Effector memory CD4-positive, alpha-beta T cell (primary cell): ENCODE measurements around the gene LRRC32.

Experiments used
- DNase-seq, 3 donors: peaks; one replicate each; pipeline ENCODE4 v3.0.0-alpha.2; 2020
- H3K27ac ChIP-seq: 2 replicates; pipeline ENCODE4 v1.7.0; 2013; ENCODE audit warnings: mild to moderate bottlenecking, low read length, moderate library complexity; ENCODE audit not compliant: insufficient read depth, poor library complexity, severe bottlenecking
- H3K27me3 ChIP-seq: replicated peaks from 2 replicates; pipeline ENCODE4 v1.7.0; 2013; ENCODE audit warnings: mild to moderate bottlenecking, low read length; ENCODE audit not compliant: insufficient read depth, control insufficient read depth, poor library complexity, severe bottlenecking
- H3K36me3 ChIP-seq: 2 replicates; pipeline ENCODE4 v1.7.0; 2013; ENCODE audit warnings: mild to moderate bottlenecking, low read length, moderate library complexity; ENCODE audit not compliant: control insufficient read depth, insufficient read depth
- H3K4me1 ChIP-seq: 2 replicates; pipeline ENCODE4 v1.7.0; 2013; ENCODE audit warnings: low read length, mild to moderate bottlenecking; ENCODE audit not compliant: control insufficient read depth, insufficient read depth, poor library complexity, severe bottlenecking
- H3K4me3 ChIP-seq: 2 replicates; pipeline ENCODE4 v1.7.0; 2013; ENCODE audit warnings: low read length, low read depth, mild to moderate bottlenecking; ENCODE audit not compliant: insufficient read depth, poor library complexity, severe bottlenecking
- H3K9me3 ChIP-seq: 2 replicates; pipeline ENCODE4 v1.7.0; 2013; ENCODE audit warnings: mild to moderate bottlenecking, low read length, moderate library complexity; ENCODE audit not compliant: control insufficient read depth

The LRRC32 gene

GRCh38 chr11:76699451-76700091 lies 29.0 kb upstream of the LRRC32 start:
- Histone ChIP-seq H3K4me3 (no peak overlapping the region), H3K27ac (no peak overlapping the region), H3K4me1 (no peaks in the 10 kb centered on the region), H3K36me3 (no peaks in the 10 kb centered on the region), H3K27me3 (no peaks in the 10 kb centered on the region), H3K9me3 (no peaks in the 10 kb centered on the region)
- no peak for DNase-seq

- Histone ChIP-seq H3K4me3 (no peak overlapping the region), H3K27ac (no peak overlapping the region), H3K4me1 (no peaks in the 10 kb centered on the region), H3K9me3 (no peaks in the 10 kb centered on the region), H3K36me3 (no peaks in the 10 kb centered on the region), H3K27me3 (no peaks in the 10 kb centered on the region)
- DNase-seq: no peak
Measured at GRCh38 chr11:76698321-76699043, 27.9 kb upstream of the LRRC32 start.

GRCh38 chr11:76696756-76697155 lies 26.2 kb upstream of the LRRC32 start:
- no peaks in the 10 kb centered on the region for H3K4me1 ChIP-seq
- H3K4me3 ChIP-seq: no peak overlapping the region
- DNase-seq: no peak
- H3K27me3 ChIP-seq: no peaks in the 10 kb centered on the region
- no peaks in the 10 kb centered on the region for H3K9me3 ChIP-seq
- no peak overlapping the region for H3K27ac ChIP-seq
- no peaks in the 10 kb centered on the region for H3K36me3 ChIP-seq

GRCh38 chr11:76695771-76696170 lies 25.2 kb upstream of the LRRC32 start:
- no peaks in the 10 kb centered on the region for H3K9me3 ChIP-seq
- DNase-seq: no peak
- no peak overlapping the region for H3K27ac ChIP-seq
- no peaks in the 10 kb centered on the region for H3K27me3 ChIP-seq
- H3K4me1 ChIP-seq: no peaks in the 10 kb centered on the region
- H3K4me3 ChIP-seq: no peak overlapping the region
- H3K36me3 ChIP-seq: no peaks in the 10 kb centered on the region

GRCh38 chr11:76695133-76695532 lies 24.6 kb upstream of the LRRC32 start:
- Histone ChIP-seq H3K27ac (no peak overlapping the region), H3K9me3 (no peaks in the 10 kb centered on the region), H3K36me3 (no peaks in the 10 kb centered on the region), H3K4me1 (no peaks in the 10 kb centered on the region), H3K4me3 (no peak overlapping the region), H3K27me3 (no peaks in the 10 kb centered on the region)
- DNase-seq: no peak

GRCh38 chr11:76694664-76695063 lies 24.1 kb upstream of the LRRC32 start:
- Histone ChIP-seq H3K27ac (no peak overlapping the region), H3K27me3 (no peaks in the 10 kb centered on the region), H3K4me3 (no peak overlapping the region), H3K36me3 (no peaks in the 10 kb centered on the region), H3K4me1 (no peaks in the 10 kb centered on the region), H3K9me3 (no peaks in the 10 kb centered on the region)
- no peak for DNase-seq

GRCh38 chr11:76693806-76694205 lies 23.3 kb upstream of the LRRC32 start:
- H3K36me3 ChIP-seq: no peaks in the 10 kb centered on the region
- no peaks in the 10 kb centered on the region for H3K4me1 ChIP-seq
- H3K9me3 ChIP-seq: no peaks in the 10 kb centered on the region
- DNase-seq: no peak
- no peaks in the 10 kb centered on the region for H3K27me3 ChIP-seq
- H3K27ac ChIP-seq: no peak overlapping the region
- H3K4me3 ChIP-seq: no peak overlapping the region

- DNase-seq: no peak
- no peaks in the 10 kb centered on the region for H3K27me3 ChIP-seq
- no peak overlapping the region for H3K27ac ChIP-seq
- no peaks in the 10 kb centered on the region for H3K9me3 ChIP-seq
- no peaks in the 10 kb centered on the region for H3K36me3 ChIP-seq
- no peak overlapping the region for H3K4me3 ChIP-seq
- no peaks in the 10 kb centered on the region for H3K4me1 ChIP-seq
Measured at GRCh38 chr11:76692956-76693355, 22.4 kb upstream of the LRRC32 start.

GRCh38 chr11:76691655-76692054 lies 21.1 kb upstream of the LRRC32 start:
- no peaks in the 10 kb centered on the region for H3K9me3 ChIP-seq
- no peak overlapping the region for H3K27ac ChIP-seq
- DNase-seq: no peak
- H3K4me3 ChIP-seq: no peak overlapping the region
- no peaks in the 10 kb centered on the region for H3K36me3 ChIP-seq
- H3K4me1 ChIP-seq: no peaks in the 10 kb centered on the region
- H3K27me3 ChIP-seq: no peaks in the 10 kb centered on the region

GRCh38 chr11:76690736-76691135 lies 20.2 kb upstream of the LRRC32 start:
- no peak overlapping the region for H3K27ac ChIP-seq

More at GRCh38 chr11:76690736-76691135, 20.2 kb upstream of the LRRC32 start:
- DNase-seq: no peak
- no peaks in the 10 kb centered on the region for H3K27me3 ChIP-seq
- no peaks in the 10 kb centered on the region for H3K4me1 ChIP-seq
- H3K4me3 ChIP-seq: no peak overlapping the region
- H3K9me3 ChIP-seq: no peaks in the 10 kb centered on the region
- H3K36me3 ChIP-seq: no peaks in the 10 kb centered on the region
